Heart left ventricle (tissue), 16 donors: ENCODE measurements around the gene ACSL3. TPM values are rescaled to one million over a fixed set of nuclear protein-coding genes. Genes with fewer than 3 reads are reported as not detected.

Experiments used
- ATAC-seq, 4 donors: fragments of 200-7000 bp; cut with Tn5 transposase; one replicate each; pipeline ENCODE4 v1.9.1; 2020 to 2022; ENCODE audit warnings: moderate library complexity in 4 of 4, mild to moderate bottlenecking in 3 of 4, moderate number of reproducible peaks in 1 of 4
- DNase-seq, 5 donors: peaks; one replicate each; pipeline ENCODE4 v3.0.0-alpha.2; 2020
- H3K27ac ChIP-seq, 12 donors: fragments of 200-600 bp; sonication (generic) in 4 of 12; one replicate each; pipeline versions ENCODE4 v1.5.0 to v1.8.0; 2016 to 2022; ENCODE audit warnings: mild to moderate bottlenecking in 2 of 12
- H3K27me3 ChIP-seq, 9 donors: fragments of 200-600 bp; sonication (generic) in 2 of 9; one replicate each; pipeline versions ENCODE4 v1.5.1 to v1.8.0; 2016 to 2022; ENCODE audit warnings: mild to moderate bottlenecking in 3 of 9
- H3K36me3 ChIP-seq, 9 donors: fragments of 200-600 bp; sonication (generic) in 2 of 9; one replicate each; pipeline versions ENCODE4 v1.5.0 to v1.8.0; 2018 to 2022; ENCODE audit warnings: mild to moderate bottlenecking in 2 of 9
- H3K4me1 ChIP-seq, 12 donors: fragments of 200-600 bp; sonication (generic) in 4 of 12; one replicate each; pipeline versions ENCODE4 v1.5.0 to v1.8.0; 2016 to 2022; ENCODE audit warnings: mild to moderate bottlenecking in 3 of 12
- H3K4me3 ChIP-seq, 12 donors: fragments of 200-600 bp; sonication (generic) in 4 of 12; one replicate each; pipeline versions ENCODE4 v1.5.0 to v1.8.0; 2017 to 2022; ENCODE audit warnings: mild to moderate bottlenecking in 9 of 12, moderate library complexity in 4 of 12
- H3K9me3 ChIP-seq, 12 donors: fragments of 200-600 bp; sonication (generic) in 4 of 12; one replicate each; pipeline versions ENCODE4 v1.5.0 to v1.8.0; 2016 to 2022; ENCODE audit warnings: mild to moderate bottlenecking in 1 of 12
- POLR2A ChIP-seq, 2 donors: fragments of 450-650 bp; IDR thresholded peaks; one replicate each; pipeline ENCODE4 v1.6.1; 2017; ENCODE audit warnings: antibody characterized with exemption in 2 of 2, mild to moderate bottlenecking in 2 of 2, moderate library complexity in 2 of 2
- WGBS, 4 donors: extraction: QIAGEN DNeasy Blood & Tissue Kit in 2 of 4; methylation state at CpG; one replicate each; pipeline versions ENCODE4 v1.1.5 to v1.1.7; 2013 to 2018; 5-methylcytosine and 5-hydroxymethylcytosine counted together
- intact Hi-C, 10 donors: fragments of 100-400 bp; cut with DNase I; formaldehyde crosslinking; loops; one replicate each; pipeline versions ENCODE4 v1.11.1 to v1.14.2; 2022
- polyA plus RNA-seq, 2 donors: library from polyadenylated mRNA; stranded (reverse); fragments of 200-250 nt; gene quantifications; one replicate each; pipeline ENCODE4 v1.2.3, GENCODE V29; 2013
- total RNA-seq, 9 donors: library from RNA; depleted of rRNA in 2 of 9; stranded (reverse); fragments of >200 nt in 2 of 9; fragmentation: NEBNext Ultra II Directional in 3 of 9; extraction: Animal tissue kit (Norgen Biotek cat#: 25700) in 3 of 9; gene quantifications; one replicate each; pipeline versions ENCODE4 v1.1.0 to v1.2.4, GENCODE V29; 2016 to 2023
- TF ChIP-seq, protein P1 (sequence below), 12 donors: fragments of 200-600 bp; sonication (generic) in 4 of 12; IDR thresholded peaks; one replicate each; pipeline versions ENCODE4 v1.5.0 to v1.8.0; 2018 to 2022; ENCODE audit warnings: antibody characterized with exemption in 12 of 12, mild to moderate bottlenecking in 5 of 12
- donor health status: ischemic (EF 13 %, LVEDD 7.1; RV severe dilation, severe dysfunction).
- donor health status: healthy with polysubstance abuse.
- donor health status: DM: no; HTN: yes; CAD: no.
- donor health status: DM: no; HTN: no; CAD: no.
- donor health status: ischemic (EF 25% LVEDD 6.9; RV normal size, moderate dysfunction).
- donor health status: ischemic (EF 25% LVEDD 5.7; RV mildly dilated, moderate dysfunction).
- donor health status: healthy.
- donor health status: DM: yes; HTN: yes; CAD: no.
- donor health status: ischemic (EF 35%, LVEDD 5.7; RV mildly dilated, moderate dysfunction).
- donor health status: nonischemic (EF 11% LVEDD 7.7; RV severe dilation, severe dysfunction).
- donor health status: DM: yes; HTN: yes; CAD: no.
- donor health status: PGD.
- donor health status: ischemic (EF 29% LVEDD 5.4; RV normal size, mild dysfunction).
- donor health status: nonischemic (EF 23%, LVEDD 6.1; RV moderate dilation, normal function).

Gene ACSL3
- total and polyA plus RNA-seq, 11 donors, result 12.0 to 56.8 (median 51.9) TPM

DNA sequence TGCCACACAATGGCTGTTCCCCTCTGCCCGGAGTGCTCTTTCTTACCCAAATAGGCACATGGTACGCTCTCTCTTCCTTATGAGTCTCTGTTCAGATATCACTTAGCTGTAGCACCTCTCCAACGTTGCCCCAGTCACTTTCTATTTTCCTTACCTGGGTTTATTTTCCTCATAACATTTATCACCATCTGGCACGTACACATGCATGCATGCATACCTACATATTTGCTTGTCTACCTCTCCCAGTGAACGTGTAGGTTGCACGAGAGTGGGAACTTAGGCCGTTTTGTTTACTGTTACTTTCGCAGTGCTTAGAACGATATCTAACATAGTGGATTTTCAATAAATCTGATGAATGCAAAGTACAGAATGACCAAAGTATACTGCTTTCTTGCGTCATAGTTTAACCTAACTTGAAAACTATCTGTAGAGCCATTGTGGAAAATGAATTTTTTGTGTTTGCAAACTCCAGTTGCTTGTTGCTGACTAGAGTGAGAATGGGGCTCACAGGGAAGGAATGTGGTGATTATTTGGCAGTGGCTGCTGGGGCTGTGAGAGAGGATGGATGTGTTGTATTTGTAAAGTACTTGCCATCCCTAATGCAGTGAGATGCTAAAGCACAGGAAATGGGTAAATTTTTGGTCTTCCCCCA, 47.1 kb downstream of the ACSL3 start:
- ATAC-seq (no peak), DNase-seq (no peak)
- peaks cover 0 to 65% (median 21%) of the 10 kb centered on the region in 12 donors for H3K4me1 ChIP-seq
- H3K27me3 ChIP-seq, result no peaks in the 10 kb centered on the region
- intact Hi-C loops, result loop anchor here in 5 of 10 donors (5.0 to 10.0 kb wide), 3 partner anchors 111 to 216 kb away; no protein-coding TSS in a partner anchor
- H3K4me3 ChIP-seq, result no peak overlapping the region
- no peaks in the 10 kb centered on the region for H3K9me3 ChIP-seq
- H3K27ac ChIP-seq, result no peak overlapping the region
- no peak for TF ChIP-seq POLR2A (IDR thresholded peaks at IDR 0.05)
- TF ChIP-seq, protein P1, sequence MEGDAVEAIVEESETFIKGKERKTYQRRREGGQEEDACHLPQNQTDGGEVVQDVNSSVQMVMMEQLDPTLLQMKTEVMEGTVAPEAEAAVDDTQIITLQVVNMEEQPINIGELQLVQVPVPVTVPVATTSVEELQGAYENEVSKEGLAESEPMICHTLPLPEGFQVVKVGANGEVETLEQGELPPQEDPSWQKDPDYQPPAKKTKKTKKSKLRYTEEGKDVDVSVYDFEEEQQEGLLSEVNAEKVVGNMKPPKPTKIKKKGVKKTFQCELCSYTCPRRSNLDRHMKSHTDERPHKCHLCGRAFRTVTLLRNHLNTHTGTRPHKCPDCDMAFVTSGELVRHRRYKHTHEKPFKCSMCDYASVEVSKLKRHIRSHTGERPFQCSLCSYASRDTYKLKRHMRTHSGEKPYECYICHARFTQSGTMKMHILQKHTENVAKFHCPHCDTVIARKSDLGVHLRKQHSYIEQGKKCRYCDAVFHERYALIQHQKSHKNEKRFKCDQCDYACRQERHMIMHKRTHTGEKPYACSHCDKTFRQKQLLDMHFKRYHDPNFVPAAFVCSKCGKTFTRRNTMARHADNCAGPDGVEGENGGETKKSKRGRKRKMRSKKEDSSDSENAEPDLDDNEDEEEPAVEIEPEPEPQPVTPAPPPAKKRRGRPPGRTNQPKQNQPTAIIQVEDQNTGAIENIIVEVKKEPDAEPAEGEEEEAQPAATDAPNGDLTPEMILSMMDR (IDR thresholded peaks at IDR 0.05), result no peak
- peaks cover 0 to 36% (median 26%) of the 10 kb centered on the region in 9 donors for H3K36me3 ChIP-seq
- WGBS, 4 donors, result 86 to 89% (median 88%) methylated on average over 10 of the region's 10 CpGs

DNA sequence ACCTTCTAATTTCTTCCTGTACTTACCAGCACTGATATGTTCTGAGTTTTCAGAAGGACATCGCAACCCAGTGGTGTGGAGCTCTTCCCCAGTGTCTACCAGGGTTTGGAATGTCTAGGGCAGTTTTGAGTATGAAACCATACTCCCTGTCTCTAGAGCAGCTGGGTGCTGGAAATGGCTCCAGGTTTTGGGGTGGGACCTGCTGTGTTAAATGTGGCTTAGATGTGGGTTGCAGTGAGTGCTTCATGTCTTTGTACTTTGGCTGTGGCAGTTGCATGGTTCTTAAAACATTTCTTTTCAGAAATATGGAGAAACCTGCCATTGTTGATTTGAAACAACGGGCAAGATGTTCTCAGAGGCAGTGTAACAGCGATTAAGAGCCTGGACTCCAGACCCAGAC, 48.5 kb downstream of the ACSL3 start:
- TF ChIP-seq POLR2A (IDR thresholded peaks at IDR 0.05), result no peak
- TF ChIP-seq, protein P1 (IDR thresholded peaks at IDR 0.05), result no peak
- H3K27ac ChIP-seq, result no peak overlapping the region
- WGBS, 4 donors, result 92 to 98% (median 97%) methylated on average over 3 of the region's 3 CpGs
- intact Hi-C loops, result loop anchor here in 5 of 10 donors (5.0 to 10.0 kb wide), 3 partner anchors 112 to 217 kb away; no protein-coding TSS in a partner anchor
- no peaks in the 10 kb centered on the region for H3K9me3 ChIP-seq
- DNase-seq, result no peak
- H3K27me3 ChIP-seq, result no peaks in the 10 kb centered on the region
- no peak overlapping the region for H3K4me3 ChIP-seq
- no peak for ATAC-seq
- peaks cover 0 to 36% (median 26%) of the 10 kb centered on the region in 9 donors for H3K36me3 ChIP-seq
- H3K4me1 ChIP-seq, result peaks cover 0 to 65% (median 22%) of the 10 kb centered on the region in 12 donors

DNA sequence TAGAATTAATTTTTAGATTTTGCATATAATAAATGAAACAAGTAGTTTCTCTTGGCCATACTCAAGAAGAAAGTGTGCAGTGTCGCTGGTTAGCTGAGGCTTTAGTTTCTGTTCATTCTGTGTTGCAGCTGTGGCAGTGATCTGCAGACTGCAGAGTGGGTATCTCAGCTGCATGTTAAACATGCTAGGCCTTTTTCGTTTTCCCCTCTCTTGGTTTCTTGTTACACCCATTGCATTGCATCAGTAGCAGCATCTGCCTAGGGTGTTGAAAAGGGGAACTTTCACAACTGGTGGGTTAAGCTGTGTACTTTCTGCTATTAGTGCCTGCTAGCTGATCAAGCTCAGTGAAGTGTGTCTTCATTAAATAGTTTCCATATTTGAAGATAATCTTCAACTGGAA, 51.3 kb downstream of the ACSL3 start:
- Histone ChIP-seq H3K36me3 (peaks cover 0 to 45% (median 36%) of the 10 kb centered on the region in 9 donors), H3K27me3 (no peaks in the 10 kb centered on the region), H3K27ac (peak overlapping the region in 2 of 12 donors; percentile 51 to 68), H3K9me3 (no peaks in the 10 kb centered on the region), H3K4me1 (peaks cover 0 to 40% (median 17%) of the 10 kb centered on the region in 12 donors), H3K4me3 (no peak overlapping the region)
- ATAC-seq (peak in 3 of 4 donors; percentile 44 to 85 (median 53)), DNase-seq (no peak)
- WGBS, 4 donors, result 44 to 57% (median 46%) methylated on average over 2 of the region's 2 CpGs
- TF ChIP-seq, protein P1 (IDR thresholded peaks at IDR 0.05), result no peak
- no peak for TF ChIP-seq POLR2A (IDR thresholded peaks at IDR 0.05)
- intact Hi-C loops, result loop anchor here in 1 of 10 donors (5.0 kb wide), 1 partner anchor 205 kb away; no protein-coding TSS in a partner anchor

DNA sequence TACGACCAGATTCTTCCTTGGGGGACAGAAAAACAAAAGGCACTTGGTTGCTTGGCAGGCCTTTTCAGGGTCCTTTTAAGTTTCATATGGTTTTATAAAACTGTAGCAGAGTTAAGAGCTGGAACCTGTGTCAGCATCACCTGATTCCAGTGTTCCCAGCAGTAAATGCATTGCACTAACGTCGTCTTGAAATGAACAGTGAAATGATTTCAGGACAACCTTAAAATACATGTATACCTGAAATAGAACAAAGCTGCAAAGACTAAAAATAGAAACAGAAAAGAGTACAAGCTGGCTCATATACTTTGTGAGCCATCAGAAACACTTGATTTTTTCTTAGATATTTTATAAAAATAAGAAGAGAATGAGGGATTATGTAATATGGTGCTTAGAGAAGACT, 51.9 kb downstream of the ACSL3 start:
- intact Hi-C loops, result loop anchor here in 1 of 10 donors (5.0 kb wide), 1 partner anchor 205 kb away; no protein-coding TSS in a partner anchor
- Histone ChIP-seq H3K36me3 (peaks cover 0 to 52% (median 42%) of the 10 kb centered on the region in 9 donors), H3K9me3 (no peaks in the 10 kb centered on the region), H3K27me3 (no peaks in the 10 kb centered on the region), H3K4me1 (peaks cover 0 to 39% (median 17%) of the 10 kb centered on the region in 12 donors), H3K4me3 (no peak overlapping the region), H3K27ac (peak overlapping the region in 5 of 12 donors; percentile 8 to 68 (median 38))
- ATAC-seq (peak in 1 of 4 donors; percentile 37), DNase-seq (no peak)
- TF ChIP-seq POLR2A (IDR thresholded peaks at IDR 0.05), result no peak
- TF ChIP-seq, protein P1 (IDR thresholded peaks at IDR 0.05), result no peak
- 49 to 61% (median 54%) methylated on average over 3 of the region's 3 CpGs for WGBS, 4 donors
